A673 (cell line): ENCODE data around the gene IL21R. TPM values are rescaled to one million over a fixed set of nuclear protein-coding genes. Genes with fewer than 3 reads are reported as not detected.

Experiments used
- BruUV-seq: library from RNA; stranded (reverse); fragments of 400-500 nt; replicated peaks from 2 replicates; lab custom pipeline; 2021; lab: Mats Ljungman, UMichigan
- CTCF ChIA-PET: fragments of 300-600 bp; sonication (Branson Sonifier 250); formaldehyde crosslinking; loops from one replicate; lab custom pipeline; 2022; ENCODE audit warnings: antibody characterized with exemption; lab: Charles Lee
- POLR2A ChIA-PET: fragments of 300-600 bp; sonication (Branson Sonifier 250); formaldehyde crosslinking; loops from one replicate; lab custom pipeline; 2022; ENCODE audit warnings: antibody characterized with exemption; ENCODE audit not compliant: low non-redundant PET; lab: Charles Lee
- DNase-seq: peaks from one replicate; pipeline ENCODE4 v3.0.0-alpha.2; 2015; ENCODE audit warnings: low spot score
- H3K27ac ChIP-seq: fragments of 200-600 bp; sonication (generic); 2 replicates; pipeline ENCODE4 v1.5.1; 2016; ENCODE audit warnings: mixed run types, low read depth, mild to moderate bottlenecking, mixed read lengths, antibody characterized with exemption, low read length; ENCODE audit not compliant: poor library complexity, severe bottlenecking
- H3K27me3 ChIP-seq: fragments of 200-600 bp; sonication (generic); replicated peaks from 2 replicates; pipeline ENCODE4 v1.6.1; 2017; ENCODE audit warnings: mixed run types, low read depth, mild to moderate bottlenecking, mixed read lengths, antibody characterized with exemption, low read length; ENCODE audit not compliant: insufficient read depth, poor library complexity
- H3K36me3 ChIP-seq: fragments of 200-600 bp; sonication (generic); 2 replicates; pipeline ENCODE4 v1.6.1; 2016; ENCODE audit warnings: mixed run types, mild to moderate bottlenecking, mixed read lengths, antibody characterized with exemption, low read length; ENCODE audit not compliant: insufficient read depth, poor library complexity, severe bottlenecking
- H3K4me1 ChIP-seq: fragments of 200-600 bp; sonication (generic); 2 replicates; pipeline ENCODE4 v1.6.1; 2017; ENCODE audit warnings: mixed run types, mild to moderate bottlenecking, mixed read lengths, antibody characterized with exemption, low read length; ENCODE audit not compliant: insufficient read depth, poor library complexity, severe bottlenecking
- H3K4me3 ChIP-seq: fragments of 200-600 bp; sonication (generic); 2 replicates; pipeline ENCODE4 v1.5.1; 2016; ENCODE audit warnings: low read depth, mixed run types, mild to moderate bottlenecking, mixed read lengths, low read length; ENCODE audit not compliant: poor library complexity, severe bottlenecking
- H3K9me3 ChIP-seq: fragments of 200-600 bp; sonication (generic); 2 replicates; pipeline ENCODE4 v1.6.1; 2016; ENCODE audit warnings: mixed run types, low read depth, mild to moderate bottlenecking, mixed read lengths, antibody characterized with exemption, low read length; ENCODE audit not compliant: poor library complexity, severe bottlenecking
- CTCF ChIP-seq: fragments of 300-800, 200-600 bp; sonication (generic); conservative IDR thresholded peaks from 2 replicates; pipeline ENCODE4 v1.5.1; 2017; ENCODE audit warnings: low read depth, mild to moderate bottlenecking, antibody characterized with exemption, low read length, moderate library complexity, mixed read lengths
- EZH2 ChIP-seq: fragments of 200-600 bp; sonication (generic); IDR thresholded peaks from 2 replicates; pipeline ENCODE4 v1.6.1; 2017; ENCODE audit warnings: borderline replicate concordance, low read depth, mild to moderate bottlenecking, mixed read lengths, antibody characterized with exemption, low read length; ENCODE audit not compliant: poor library complexity, severe bottlenecking
- intact Hi-C: fragments of 100-400 bp; cut with micrococcal nuclease; formaldehyde crosslinking; loops from one replicate; pipeline ENCODE4 v1.10.0; 2022; ENCODE audit not compliant: unreplicated experiment
- total RNA-seq: library from RNA; stranded (reverse); gene quantifications from 2 replicates; pipeline ENCODE4 v1.2.3, GENCODE V29; 2021

IL21R gene
- total RNA-seq, 1 experiment from 2014 or later = 0.19 TPM

- intact Hi-C loops = loop anchor here (5.0 kb wide), 1 partner anchor 90 kb away; no protein-coding TSS in a partner anchor
- CTCF ChIA-PET = interaction anchor here (0.6 to 2.4 kb wide), 9 partner anchors 11 to 257 kb away, joined by 3 to 45 read pairs (median 6); no protein-coding TSS in a partner anchor
- peak; percentile 26 for DNase-seq
Measured at GRCh38 chr16:27366687-27367460, 35.1 kb upstream of the IL21R start.

GRCh38 chr16:27367461-27368357 lies 34.3 kb upstream of the IL21R start:
- Histone ChIP-seq H3K4me1 (peaks cover 15% of the 10 kb centered on the region), H3K27ac (peak overlapping the region; percentile 54), H3K9me3 (no peaks in the 10 kb centered on the region), H3K27me3 (no peaks in the 10 kb centered on the region), H3K4me3 (peak overlapping the region; percentile 0), H3K36me3 (no peaks in the 10 kb centered on the region)
- DNase-seq = peak; percentile 88
- ChIA-PET POLR2A (interaction anchor here (0.6 kb wide), 1 partner anchor 179 kb away, joined by 3 read pairs; no protein-coding TSS in a partner anchor), CTCF (interaction anchor here (0.5 to 2.4 kb wide), 12 partner anchors 124 to 930 kb away, joined by 3 to 45 read pairs (median 5); no protein-coding TSS in a partner anchor)
- no peak for TF ChIP-seq EZH2
- TF ChIP-seq CTCF = peak; percentile 75
- BruUV-seq = no TSS peak
- intact Hi-C loops = loop anchor here (1.0 to 5.0 kb wide), 3 partner anchors 90 to 189 kb away; no protein-coding TSS in a partner anchor

More at GRCh38 chr16:27366687-27367460, 35.1 kb upstream of the IL21R start:
- BruUV-seq = no TSS peak
- POLR2A ChIA-PET = no interaction called here
- H3K36me3 ChIP-seq = no peaks in the 10 kb centered on the region
- no peaks in the 10 kb centered on the region for H3K9me3 ChIP-seq
- H3K27me3 ChIP-seq = no peaks in the 10 kb centered on the region
- no peak overlapping the region for H3K4me3 ChIP-seq
- H3K4me1 ChIP-seq = peaks cover 15% of the 10 kb centered on the region
- H3K27ac ChIP-seq = peak overlapping the region; percentile 54
- no peak for TF ChIP-seq CTCF
- no peak for TF ChIP-seq EZH2

- H3K27me3 ChIP-seq = no peaks in the 10 kb centered on the region
- TF ChIP-seq EZH2 = no peak
- TF ChIP-seq CTCF = no peak
- H3K9me3 ChIP-seq = no peaks in the 10 kb centered on the region
- no peak overlapping the region for H3K4me3 ChIP-seq
- peaks cover 15% of the 10 kb centered on the region for H3K4me1 ChIP-seq
- intact Hi-C loops = loop anchor here (1.0 to 5.0 kb wide), 3 partner anchors 89 to 190 kb away; no protein-coding TSS in a partner anchor
- no peaks in the 10 kb centered on the region for H3K36me3 ChIP-seq
- ChIA-PET CTCF (interaction anchor here (0.5 to 2.4 kb wide), 8 partner anchors 124 to 931 kb away, joined by 3 to 45 read pairs (median 6); no protein-coding TSS in a partner anchor), POLR2A (interaction anchor here (0.6 kb wide), 1 partner anchor 180 kb away, joined by 3 read pairs; no protein-coding TSS in a partner anchor)
- BruUV-seq = no TSS peak
- no peak for DNase-seq
- H3K27ac ChIP-seq = no peak overlapping the region
Measured at GRCh38 chr16:27368358-27368722, 33.6 kb upstream of the IL21R start.
